HG02623 (cell line): ENCODE measurements around the gene FRMD4A.

Experiments used
- ATAC-seq: cut with Tn5 transposase; IDR thresholded peaks from one replicate; pipeline ENCODE4 v1.9.1; 2021; ENCODE audit warnings: moderate library complexity; ENCODE audit not compliant: unreplicated experiment

The FRMD4A gene

GRCh38 chr10:14191871-14192270 lies 138.9 kb downstream of the FRMD4A start:
- no peak for ATAC-seq

GRCh38 chr10:14191407-14191806 lies 139.3 kb downstream of the FRMD4A start:
- no peak for ATAC-seq

DNA sequence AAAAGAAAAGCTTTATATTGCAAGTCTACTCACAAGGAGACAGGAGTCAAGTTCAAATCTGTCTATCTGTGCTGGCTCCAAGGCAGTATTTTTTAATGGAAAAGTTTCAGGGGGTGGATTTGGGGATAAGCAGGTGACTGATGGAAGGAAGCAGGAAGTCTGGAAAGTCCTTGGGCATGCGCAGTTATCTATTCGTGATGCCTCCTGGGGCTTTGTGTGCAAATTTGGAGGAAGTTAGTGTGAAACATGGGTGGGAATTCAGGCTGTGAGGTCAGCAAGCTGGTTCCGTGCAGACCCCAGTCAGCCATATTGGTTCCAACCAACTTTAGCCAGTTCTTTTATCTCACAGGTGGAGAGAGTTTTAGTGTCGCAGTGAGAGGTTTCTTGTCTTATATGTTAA lies 140.0 kb downstream of the FRMD4A start:
- ATAC-seq = no peak

DNA sequence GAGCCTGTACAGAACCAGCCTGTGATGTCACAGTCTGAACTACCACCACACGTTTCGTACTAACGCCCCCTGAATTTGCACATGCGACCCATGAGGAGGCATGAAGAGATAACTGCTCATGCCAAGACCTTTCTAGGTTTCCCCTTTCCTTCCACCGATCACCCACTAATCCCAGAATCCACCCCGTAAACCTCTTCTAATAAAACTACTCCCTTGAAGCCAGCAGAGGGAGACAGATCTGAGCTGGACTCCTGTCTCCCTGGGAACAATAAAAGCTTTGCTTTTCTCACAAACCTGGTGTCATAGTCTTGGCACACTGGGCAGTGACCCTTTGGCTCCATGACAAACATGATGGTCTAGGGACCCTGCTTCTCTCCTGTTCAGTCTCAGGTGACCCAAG lies 144.5 kb downstream of the FRMD4A start:
- ATAC-seq = no peak

DNA sequence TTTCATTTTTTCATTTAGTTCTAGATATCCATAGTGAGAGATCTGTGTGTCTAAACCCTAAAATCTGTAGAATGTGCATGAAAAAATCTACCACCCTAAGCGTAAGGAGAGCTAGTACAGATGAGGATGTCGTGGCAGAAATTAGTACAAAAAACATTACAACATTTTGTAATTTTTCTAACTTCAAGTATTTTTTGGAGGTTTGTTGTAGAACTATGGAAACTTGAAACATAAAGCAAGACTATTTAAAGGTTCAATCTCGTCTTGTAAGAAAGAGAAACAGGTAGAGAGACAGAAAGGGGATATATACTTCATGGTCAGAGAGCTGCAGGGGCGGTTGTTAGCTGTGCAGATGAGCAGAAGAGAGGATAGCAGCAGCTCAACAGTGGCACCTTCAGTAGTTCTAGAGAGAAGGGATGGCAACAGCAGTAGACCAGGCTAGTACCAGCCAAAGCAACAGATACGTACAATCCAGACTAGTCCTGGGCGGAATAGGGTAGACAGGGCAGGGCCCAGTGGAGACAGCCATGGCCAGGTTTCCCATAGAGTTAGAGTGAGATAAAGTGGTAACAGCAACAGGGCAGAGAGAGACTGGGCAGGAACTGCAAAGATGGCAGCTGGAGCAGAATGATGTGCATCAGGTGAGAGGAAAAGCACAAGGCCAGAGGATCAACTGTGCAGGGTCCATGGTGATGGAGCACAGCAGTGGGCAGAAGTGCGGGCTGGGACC lies 145.2 kb downstream of the FRMD4A start:
- ATAC-seq = peak; percentile 80

DNA sequence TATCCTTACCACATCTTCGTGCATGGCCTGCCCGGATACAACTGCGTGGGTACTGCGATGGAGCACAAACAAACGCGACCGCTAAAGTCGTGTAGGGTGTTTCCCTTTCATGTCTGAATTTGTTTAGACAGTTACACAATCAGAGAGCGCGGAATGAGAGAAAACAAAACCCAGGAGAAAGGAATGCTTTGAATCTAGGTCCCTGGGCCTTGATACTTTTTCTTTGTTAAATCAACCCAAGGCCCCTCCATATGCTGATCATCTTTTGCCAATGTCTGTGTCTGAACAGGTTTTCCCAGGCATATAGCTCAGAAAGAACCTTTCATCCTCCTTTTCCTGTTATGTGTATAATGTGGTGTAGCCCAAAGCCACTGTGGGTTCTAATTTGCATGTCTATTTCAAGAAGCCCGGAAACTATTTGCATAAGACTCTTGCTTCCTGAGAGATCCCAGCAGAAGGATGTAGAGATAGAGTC lies 145.8 kb downstream of the FRMD4A start:
- ATAC-seq = peak; percentile 54

DNA sequence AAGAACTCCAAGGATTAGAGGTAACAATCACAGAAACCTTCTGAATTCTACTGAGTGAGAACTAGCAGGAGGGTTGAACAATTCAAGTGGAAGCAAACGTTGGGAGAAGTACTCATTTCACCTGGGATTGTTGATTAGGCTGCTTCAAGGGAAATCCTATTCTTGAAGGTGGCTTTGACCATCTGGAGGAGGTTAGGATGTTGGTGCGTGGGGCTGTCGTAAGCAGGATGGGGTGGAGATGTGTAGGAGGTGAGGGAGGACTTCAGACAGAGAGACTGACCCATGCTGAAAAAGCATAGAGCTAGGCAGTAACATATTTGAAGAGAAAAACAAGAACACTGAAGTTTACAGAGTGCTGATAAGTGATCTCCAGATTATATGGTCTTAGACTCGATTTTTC lies 147.9 kb downstream of the FRMD4A start:
- no peak for ATAC-seq

DNA sequence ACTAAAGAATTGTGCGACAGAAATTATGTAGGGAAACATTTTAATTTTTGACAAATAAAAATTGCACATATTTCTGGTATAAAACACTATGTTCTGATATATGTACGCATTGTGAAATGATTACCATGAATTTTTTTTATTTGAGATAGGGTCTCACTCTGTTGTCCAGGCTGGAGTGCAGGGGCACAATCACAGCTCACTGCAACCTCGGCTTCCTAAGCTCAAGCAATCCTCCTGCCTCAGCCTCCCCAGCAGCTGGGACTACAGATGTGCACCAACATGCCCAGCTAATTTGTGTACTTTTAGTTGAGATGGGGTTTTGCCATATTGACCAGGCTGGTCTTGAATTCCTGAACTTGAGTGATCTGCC lies 149.2 kb downstream of the FRMD4A start:
- no peak for ATAC-seq

DNA sequence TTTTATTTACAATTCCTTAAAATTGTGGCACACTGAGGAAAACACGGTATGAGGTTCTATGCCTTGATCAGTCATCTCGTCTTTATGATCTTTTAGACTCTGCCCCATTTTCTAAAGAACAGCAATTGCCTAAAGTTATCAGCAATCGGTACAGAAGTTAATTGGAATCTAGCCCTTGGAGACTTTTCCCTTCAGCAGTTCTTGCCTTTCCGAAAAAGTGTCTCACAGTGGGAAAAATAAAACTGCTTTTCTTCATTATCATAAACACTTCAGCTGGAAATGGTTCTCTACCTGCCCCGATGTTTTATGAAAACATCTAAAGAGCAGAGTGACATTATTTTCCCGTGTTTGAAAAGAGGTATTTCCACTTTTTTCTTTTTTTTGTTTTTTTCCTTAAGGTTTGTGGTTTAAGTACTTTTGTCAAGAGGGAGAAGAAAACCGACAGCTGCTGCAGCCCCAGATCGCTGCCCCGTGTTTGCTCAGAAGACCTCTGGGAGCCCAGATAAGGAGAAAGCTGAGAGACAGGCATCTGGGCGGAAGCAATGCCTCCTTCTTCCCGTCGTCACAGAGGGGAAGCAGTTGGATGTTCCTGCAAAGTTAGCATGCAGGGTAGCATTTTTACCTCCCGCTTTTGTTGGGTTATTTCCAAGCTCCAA lies 149.7 kb downstream of the FRMD4A start:
- no peak for ATAC-seq

GRCh38 chr10:14179251-14179650 lies 151.5 kb downstream of the FRMD4A start:
- no peak for ATAC-seq

- no peak for ATAC-seq
Observed at GRCh38 chr10:14173706-14174594, 156.8 kb downstream of the FRMD4A start.

GRCh38 chr10:14173391-14173705 lies 157.4 kb downstream of the FRMD4A start:
- no peak for ATAC-seq

DNA sequence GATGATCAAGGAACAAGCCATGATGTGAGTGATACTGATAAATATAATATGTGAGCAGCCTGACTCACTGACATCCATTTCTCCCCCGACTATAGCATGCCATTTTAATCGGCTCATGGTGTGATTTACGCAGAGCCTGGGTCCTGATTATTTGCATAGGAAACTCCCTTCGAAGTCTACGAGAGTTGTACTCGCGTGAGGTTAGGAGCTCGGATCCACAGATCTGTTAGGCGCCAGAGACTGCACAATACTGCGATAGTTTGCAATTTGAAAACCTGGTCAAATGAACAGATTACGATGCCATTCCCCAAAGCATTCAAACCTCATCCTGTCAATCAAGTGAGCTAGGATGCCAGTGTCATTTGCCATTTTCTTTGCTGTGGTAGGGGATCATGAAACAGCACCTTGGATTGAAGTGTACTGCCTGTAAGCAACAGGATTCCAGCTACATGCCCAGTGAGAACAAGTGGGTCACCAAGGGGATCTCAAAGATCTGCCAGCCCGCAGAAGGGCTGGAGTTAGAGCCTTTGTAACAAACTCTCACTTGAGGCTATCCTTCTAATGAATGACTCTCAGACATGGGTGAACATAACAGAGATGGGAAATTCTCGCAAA lies 158.3 kb downstream of the FRMD4A start:
- ATAC-seq = no peak

GRCh38 chr10:14171336-14171735 lies 159.4 kb downstream of the FRMD4A start:
- no peak for ATAC-seq

GRCh38 chr10:14163377-14164086 lies 167.2 kb downstream of the FRMD4A start:
- no peak for ATAC-seq

DNA sequence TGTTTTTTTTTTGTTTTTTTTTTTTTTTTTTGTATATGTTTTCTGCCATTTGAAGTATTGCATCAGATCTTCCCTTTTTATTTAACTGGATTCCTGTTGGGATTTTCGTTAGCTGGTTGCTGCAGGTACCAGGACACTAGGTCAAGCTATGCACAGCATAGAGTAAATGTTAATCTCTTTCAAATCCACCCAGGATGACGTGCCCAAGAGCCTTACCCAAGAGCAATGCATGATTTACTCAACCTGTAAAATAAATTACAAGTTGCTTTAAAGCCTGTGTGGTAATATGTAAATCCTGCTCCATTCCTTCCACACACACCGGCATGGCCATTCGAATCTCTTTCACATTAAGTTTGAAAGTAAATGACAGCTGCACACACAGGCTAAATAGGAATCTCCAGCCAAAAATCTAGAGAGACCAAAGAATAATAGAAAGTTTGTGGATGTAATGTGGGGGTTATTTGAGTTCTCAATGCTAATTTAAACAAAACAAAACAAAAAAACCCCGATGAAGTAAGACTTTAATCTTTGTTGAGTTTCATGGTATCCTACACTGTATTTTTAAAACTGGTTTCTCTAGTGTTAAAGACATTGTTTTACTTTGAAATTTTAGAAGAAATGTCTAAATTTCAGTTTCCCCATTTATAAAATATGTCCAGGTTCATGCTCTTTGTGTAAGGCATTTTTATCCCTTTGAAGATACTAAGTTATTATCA lies 167.9 kb downstream of the FRMD4A start:
- ATAC-seq = no peak

- no peak for ATAC-seq
Observed at GRCh38 chr10:14162061-14162460, 168.7 kb downstream of the FRMD4A start.

- ATAC-seq = no peak
Observed at GRCh38 chr10:14160299-14160698, 170.4 kb downstream of the FRMD4A start.

- ATAC-seq = no peak
Observed at GRCh38 chr10:14158575-14158974, 172.1 kb downstream of the FRMD4A start.

DNA sequence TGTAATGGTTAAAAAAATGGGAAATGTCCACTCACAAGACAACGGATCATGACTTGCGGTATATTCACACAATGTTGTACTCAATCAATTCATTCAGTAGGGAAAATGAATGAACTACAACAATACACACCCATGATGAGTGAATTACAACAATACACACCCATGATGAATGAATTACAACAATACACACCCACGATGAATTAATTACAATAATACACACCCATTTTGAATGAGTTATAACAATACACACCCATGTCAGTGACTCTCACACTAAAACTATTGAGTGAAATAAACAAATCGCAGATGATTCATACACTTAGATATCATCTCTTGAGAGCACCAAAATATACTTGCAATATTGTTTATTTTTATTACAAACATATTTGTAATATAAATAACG lies 174.6 kb downstream of the FRMD4A start:
- no peak for ATAC-seq
